Measurements from ENCODE around the gene SH2B3. TPM values are rescaled to one million over a fixed set of nuclear protein-coding genes. Genes with fewer than 3 reads are reported as not detected.
A peak's percentile ranks its signal among the peaks of the same experiment; 100 is the strongest.

SH2B3 gene
- total and polyA plus RNA-seq, 9 of the 15 experiments (the other 6 are each of a cell fraction or from before 2014, with no cell fraction given) = 10.8 to 75.3 (median 37.4) TPM

DNA sequence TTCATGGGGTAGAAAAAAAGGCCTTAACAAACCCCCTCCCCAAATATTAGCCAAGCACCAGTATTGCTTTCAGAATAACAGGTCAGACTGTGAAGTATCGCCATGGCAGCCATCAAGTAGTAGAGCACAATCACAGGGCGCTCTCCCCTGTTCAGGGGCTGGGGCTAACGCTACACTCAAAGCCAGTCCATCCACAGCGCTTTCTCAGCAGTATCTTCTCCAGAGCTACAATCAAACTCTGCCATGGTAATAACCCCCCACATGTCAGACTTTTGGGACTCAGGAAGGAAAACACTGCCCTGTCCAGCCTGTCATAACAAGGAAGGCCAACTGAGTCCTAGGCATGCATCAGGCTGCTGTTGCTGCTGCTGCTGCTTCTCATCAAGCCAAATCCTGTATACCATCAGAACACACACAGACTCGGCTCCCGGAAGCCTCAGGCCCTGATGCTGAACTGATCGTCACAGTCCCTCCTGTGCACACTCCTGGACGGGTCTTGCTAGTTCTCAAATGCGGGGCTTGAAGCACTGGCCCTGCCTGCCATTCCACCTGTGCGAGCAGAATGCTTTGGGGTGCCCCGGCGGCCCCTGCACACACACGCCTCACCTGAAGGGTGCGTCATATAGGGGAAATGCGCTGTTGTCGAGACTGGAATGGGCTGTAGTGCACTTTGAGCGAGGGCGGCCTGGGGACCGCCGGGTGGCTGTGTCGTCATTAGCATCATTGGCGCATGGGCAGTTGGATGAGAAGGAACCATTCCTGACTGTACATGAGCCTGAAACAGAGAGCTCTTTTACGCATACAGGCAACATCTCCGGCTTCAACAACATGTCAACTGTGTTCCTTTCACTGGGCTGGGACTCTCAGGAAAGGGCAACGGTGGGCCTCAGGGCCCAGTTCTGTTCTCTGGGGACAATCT, 47.6 kb downstream of the SH2B3 start:
- in situ Hi-C loops (cut with MboI) = no loop called here
- FAIRE-seq (no peak), ATAC-seq (no peak), DNase-seq (ENCODE audit: extremely low read depth in 1 of 4, low spot score in 3 of 4) (no peak)
- BruUV-seq (replicated peaks) = no TSS peak
- intact Hi-C loops (cut with micrococcal nuclease) = loop anchor here (5.0 kb wide), 2 partner anchors 121 to 219 kb away; no protein-coding TSS in a partner anchor
- Histone ChIP-seq H3K79me2 (ENCODE audit: control insufficient read depth, insufficient read depth, low read length) (no peaks in the 10 kb centered on the region), H3K9ac (ENCODE audit: insufficient read depth in 1 of 2, low read depth in 2 of 2, low read length in 2 of 2) (no peak overlapping the region), H4K20me1 (replicated peaks; ENCODE audit: control insufficient read depth, insufficient read depth, low read length) (0 out of 2 replicates have a peak, but pooled peaks cover 12% of the 10 kb centered on the region), H3K36me3 (ENCODE audit: control insufficient read depth, insufficient read depth, low read length) (peaks cover 93% of the 10 kb centered on the region), H2AFZ (ENCODE audit: low read depth, low read length) (no peak overlapping the region), H3K27ac (ENCODE audit: extremely low read depth, low read depth, low read length) (no peak overlapping the region), H3K4me3 (no peak overlapping the region), H3K27me3 (ENCODE audit: control insufficient read depth in 2 of 2, insufficient read depth in 2 of 2, low read length in 2 of 2) (no peaks in the 10 kb centered on the region), H3K4me1 (replicated peaks in 1 of 2; ENCODE audit: control insufficient read depth in 2 of 2, insufficient read depth in 2 of 2, low read length in 2 of 2) (peaks cover 0 to 3% of the 10 kb centered on the region in 2 experiments; a peak in 2 of 5 replicates), H3K4me2 (ENCODE audit: insufficient read depth, low read length) (no peak overlapping the region), H3K9me3 (replicated peaks; ENCODE audit: control insufficient read depth, insufficient read depth, low read depth, low read length) (no peaks in the 10 kb centered on the region), H3K9me1 (ENCODE audit: control insufficient read depth, insufficient read depth, low read length) (no peaks in the 10 kb centered on the region)
- POLR2A ChIA-PET = interaction anchor here (1.4 kb wide), 1 partner anchor 21 kb away, joined by 3 read pairs; no protein-coding TSS in a partner anchor
- WGBS (ENCODE audit: insufficient coverage, low coverage, missing lambda C conversion rate) = 92% methylated on average over 24 of the region's 25 CpGs
- TF ChIP-seq SIRT6 (IDR thresholded peaks at IDR 0.05; ENCODE audit: low read depth, low read length) = no peak
- peak; percentile 44; the same call in 1 of the 2 replicates for TF ChIP-seq POLR2A (conservative IDR thresholded peaks at IDR 0.05)
- TF ChIP-seq POLR2AphosphoS5 (IDR thresholded peaks at IDR 0.05; ENCODE audit: control insufficient read depth, insufficient read depth, low read depth, low read length) = peak; percentile 25; the same call in 1 of the 2 replicates
- TF ChIP-seq RFX1 (IDR thresholded peaks at IDR 0.05) = peak; percentile 34; the same call in 1 of the 2 replicates
- peak; percentile 15 for TF ChIP-seq POLR2B (IDR thresholded peaks at IDR 0.05; ENCODE audit: low read depth, partially characterized antibody)
- TF ChIP-seq WHSC1 (IDR thresholded peaks at IDR 0.05; ENCODE audit: low read length) = peak; percentile 12
- 0 out of 2 replicates have a peak, but pooled peaks have one; percentile 6 for TF ChIP-seq TCF3 (CRISPR knock-in tag; IDR thresholded peaks at IDR 0.05)
- no peak for TF ChIP-seq FOXA1 (IDR thresholded peaks at IDR 0.05; ENCODE audit: borderline replicate concordance)
- TF ChIP-seq HNRNPL (IDR thresholded peaks at IDR 0.05; ENCODE audit: low read depth, low read length) = no peak
- 0 out of 2 replicates have a peak, but pooled peaks have one; percentile 46 for TF ChIP-seq POLR2AphosphoS2 (IDR thresholded peaks at IDR 0.05; ENCODE audit: low read length)
- peak; percentile 81 for TF ChIP-seq POLR2G (IDR thresholded peaks at IDR 0.05; ENCODE audit: low read depth, low read length)
- peak; percentile 94 for TF ChIP-seq RBM22 (IDR thresholded peaks at IDR 0.05; ENCODE audit: low read depth, low read length, poor library complexity, severe bottlenecking)
- CTCF ChIA-PET (ENCODE audit: low intra/inter-chr PET ratio) = interaction anchor here (0.5 to 3.8 kb wide), 3 partner anchors 56 to 220 kb away, joined by 6 to 54 read pairs (median 7); no protein-coding TSS in a partner anchor
